ENCODE measurements around the gene SLC24A3.

Gene SLC24A3

DNA sequence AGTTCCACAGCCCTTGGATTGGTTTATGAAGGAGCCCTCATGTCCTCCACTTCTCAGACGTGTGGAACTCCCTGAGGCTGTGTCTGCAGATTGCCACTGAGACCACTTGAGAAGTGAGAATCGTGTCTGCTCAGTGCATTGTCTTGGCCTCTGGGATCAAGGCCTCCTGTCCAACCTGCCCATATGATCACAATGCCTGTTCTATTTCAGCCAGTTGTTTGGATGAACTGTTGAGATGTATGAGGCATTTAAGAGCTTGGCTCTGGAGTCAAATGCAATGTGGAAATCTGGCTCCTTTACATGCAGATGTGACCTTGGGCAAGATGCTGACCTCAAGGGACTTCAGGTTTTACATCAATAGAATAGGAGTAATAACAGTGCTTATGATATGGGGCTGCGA lies 125.9 kb downstream of the SLC24A3 start:
- Histone ChIP-seq H3K9me3 (replicated peaks in 1 of 2; ENCODE audit: control insufficient read depth in 2 of 2, insufficient read depth in 1 of 2, low read depth in 1 of 2, low read length in 2 of 2) (no peaks in the 10 kb centered on the region), H3K4me3 (ENCODE audit: low read length in 2 of 2) (no peak overlapping the region), H3K4me2 (ENCODE audit: insufficient read depth, low read length, poor library complexity, severe bottlenecking) (no peak overlapping the region), H2BK5ac (ENCODE audit: low read length) (no peak overlapping the region), H4K8ac (ENCODE audit: low read depth, low read length) (no peak overlapping the region), H2AK5ac (ENCODE audit: low read depth, low read length) (no peak overlapping the region), H3K14ac (ENCODE audit: low read length) (no peak overlapping the region), H2BK120ac (ENCODE audit: low read depth, low read length) (no peak overlapping the region), H3K79me1 (ENCODE audit: low read depth, low read length) (no peaks in the 10 kb centered on the region), H2BK15ac (ENCODE audit: low read length) (no peak overlapping the region), H3K9ac (ENCODE audit: low read depth, low read length, poor library complexity) (no peak overlapping the region), H3K23ac (ENCODE audit: low read depth, low read length, poor library complexity) (no peak overlapping the region), H3K4me1 (ENCODE audit: control insufficient read depth in 2 of 2, insufficient read depth in 1 of 2, low read depth in 1 of 2, low read length in 2 of 2) (peaks cover 0 to 2% of the 10 kb centered on the region in 2 donors), H3K4ac (ENCODE audit: low read length) (no peak overlapping the region), H3K27ac (replicated peaks; ENCODE audit: low read length) (no peak overlapping the region), H3K27me3 (ENCODE audit: control insufficient read depth in 3 of 3, insufficient read depth in 3 of 3, low read depth in 1 of 3, low read length in 3 of 3) (no peaks in the 10 kb centered on the region), H2AFZ (ENCODE audit: low read length) (no peak overlapping the region), H2BK12ac (ENCODE audit: low read length) (no peak overlapping the region), H4K91ac (ENCODE audit: low read depth, low read length, poor library complexity) (no peak overlapping the region), H3K18ac (ENCODE audit: low read length) (no peak overlapping the region), H3K36me3 (replicated peaks in 1 of 2; ENCODE audit: control insufficient read depth in 2 of 2, insufficient read depth in 2 of 2, low read length in 2 of 2) (no peaks in the 10 kb centered on the region)
- no peak for DNase-seq (ENCODE audit: low spot score)
- WGBS, 2 donors (ENCODE audit: extremely low coverage in 2 of 2, insufficient read length in 2 of 2, insufficient replicate concordance in 1 of 2) = no CpG with 5 or more reads among the region's 3 CpGs

DNA sequence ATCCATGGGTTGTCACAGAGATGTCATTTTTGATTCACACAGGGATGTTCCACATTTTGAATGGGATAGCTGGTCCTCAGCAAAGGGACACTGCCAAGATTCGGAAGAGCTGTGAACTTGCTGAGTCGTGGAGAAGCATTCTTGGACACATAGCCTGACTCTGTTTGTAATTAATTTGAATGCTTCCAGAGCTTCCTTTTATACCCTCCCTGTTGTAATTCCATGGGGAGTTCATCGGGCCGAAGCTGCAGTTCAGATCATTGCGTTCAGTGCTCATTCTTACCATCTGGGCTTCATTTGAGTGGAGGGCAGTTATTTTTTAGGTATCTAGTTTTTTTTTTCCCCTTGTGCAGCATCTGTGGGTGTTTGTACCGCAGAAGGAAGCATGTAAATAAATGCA lies 126.5 kb downstream of the SLC24A3 start:
- Histone ChIP-seq H3K4me3 (ENCODE audit: low read length in 2 of 2) (no peak overlapping the region), H2BK5ac (ENCODE audit: low read length) (no peak overlapping the region), H2BK12ac (ENCODE audit: low read length) (no peak overlapping the region), H3K36me3 (replicated peaks in 1 of 2; ENCODE audit: control insufficient read depth in 2 of 2, insufficient read depth in 2 of 2, low read length in 2 of 2) (no peaks in the 10 kb centered on the region), H3K79me1 (ENCODE audit: low read depth, low read length) (no peaks in the 10 kb centered on the region), H4K8ac (ENCODE audit: low read depth, low read length) (no peak overlapping the region), H3K4me2 (ENCODE audit: insufficient read depth, low read length, poor library complexity, severe bottlenecking) (no peak overlapping the region), H3K9ac (ENCODE audit: low read depth, low read length, poor library complexity) (no peak overlapping the region), H3K14ac (ENCODE audit: low read length) (no peak overlapping the region), H3K23ac (ENCODE audit: low read depth, low read length, poor library complexity) (no peak overlapping the region), H2BK15ac (ENCODE audit: low read length) (no peak overlapping the region), H2BK120ac (ENCODE audit: low read depth, low read length) (no peak overlapping the region), H2AFZ (ENCODE audit: low read length) (no peak overlapping the region), H3K4ac (ENCODE audit: low read length) (no peak overlapping the region), H4K91ac (ENCODE audit: low read depth, low read length, poor library complexity) (no peak overlapping the region), H3K9me3 (replicated peaks in 1 of 2; ENCODE audit: control insufficient read depth in 2 of 2, insufficient read depth in 1 of 2, low read depth in 1 of 2, low read length in 2 of 2) (no peaks in the 10 kb centered on the region), H2AK5ac (ENCODE audit: low read depth, low read length) (no peak overlapping the region), H3K27ac (replicated peaks; ENCODE audit: low read length) (no peak overlapping the region), H3K4me1 (ENCODE audit: control insufficient read depth in 2 of 2, insufficient read depth in 1 of 2, low read depth in 1 of 2, low read length in 2 of 2) (peaks cover 0 to 2% of the 10 kb centered on the region in 2 donors), H3K18ac (ENCODE audit: low read length) (no peak overlapping the region), H3K27me3 (ENCODE audit: control insufficient read depth in 3 of 3, insufficient read depth in 3 of 3, low read depth in 1 of 3, low read length in 3 of 3) (no peaks in the 10 kb centered on the region)
- DNase-seq (ENCODE audit: low spot score) = no peak
- WGBS, 2 donors (ENCODE audit: extremely low coverage in 2 of 2, insufficient read length in 2 of 2, insufficient replicate concordance in 1 of 2) = no CpG with 5 or more reads among the region's 6 CpGs

DNA sequence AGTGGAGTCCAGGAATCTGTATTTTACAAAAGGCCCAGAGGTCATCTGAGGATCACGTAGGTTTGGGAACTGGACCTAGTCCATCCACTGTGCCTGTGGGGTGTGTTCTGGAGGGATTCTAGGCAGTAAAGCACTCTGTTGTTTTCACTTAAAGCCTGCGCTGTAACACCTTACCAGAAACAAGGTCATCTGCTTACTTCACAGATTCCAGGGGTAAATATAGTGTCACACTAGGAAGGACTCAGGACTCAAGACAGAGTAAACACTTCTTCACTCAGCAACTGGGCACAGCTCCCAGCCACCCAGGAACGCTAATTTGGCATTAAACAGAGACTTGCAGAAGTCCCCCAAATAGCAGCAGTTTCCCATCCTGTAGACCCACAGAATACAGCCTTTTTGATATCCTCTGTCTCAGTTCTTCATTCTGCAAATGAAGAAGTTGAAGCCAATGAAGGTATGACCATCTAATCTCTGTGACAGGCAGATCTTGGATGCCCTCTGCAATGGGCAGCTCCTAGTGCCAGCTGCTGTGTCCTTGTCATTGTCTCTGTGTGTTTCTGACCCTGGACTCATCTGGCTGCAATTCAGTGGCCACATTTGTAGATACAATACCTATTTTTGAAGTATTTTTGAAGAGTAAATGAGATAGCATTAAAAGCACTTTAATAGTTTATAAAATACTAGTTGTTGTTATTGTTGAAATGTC lies 129.1 kb downstream of the SLC24A3 start:
- Histone ChIP-seq H2AK5ac (ENCODE audit: low read depth, low read length) (no peak overlapping the region), H2BK5ac (ENCODE audit: low read length) (no peak overlapping the region), H3K23ac (ENCODE audit: low read depth, low read length, poor library complexity) (no peak overlapping the region)

DNA sequence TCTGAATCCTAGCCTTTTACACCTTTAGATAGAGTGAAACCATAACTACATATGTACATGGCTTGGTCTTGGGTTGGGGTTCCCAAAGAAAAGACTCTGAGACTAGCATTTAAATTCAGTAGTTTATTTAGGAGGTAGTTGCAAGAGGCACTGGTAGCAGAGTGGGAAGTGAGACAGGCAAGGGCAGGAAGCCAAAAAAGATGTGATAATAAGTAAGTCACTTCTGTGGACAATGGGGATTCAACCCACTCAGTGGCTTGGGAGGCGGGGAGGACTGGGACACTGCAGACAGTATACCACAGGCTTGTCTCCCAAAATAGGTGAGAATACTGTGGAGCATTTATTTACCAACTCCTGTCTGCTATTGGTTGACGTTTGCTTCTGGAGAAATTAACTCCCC lies 131.9 kb downstream of the SLC24A3 start:
- Histone ChIP-seq H3K4me2 (ENCODE audit: insufficient read depth, low read length, poor library complexity, severe bottlenecking) (no peak overlapping the region), H3K18ac (ENCODE audit: low read length) (no peak overlapping the region), H3K4ac (ENCODE audit: low read length) (no peak overlapping the region), H3K14ac (ENCODE audit: low read length) (no peak overlapping the region), H3K9ac (ENCODE audit: low read depth, low read length, poor library complexity) (no peak overlapping the region), H3K79me1 (ENCODE audit: low read depth, low read length) (no peaks in the 10 kb centered on the region), H3K27ac (replicated peaks; ENCODE audit: low read length) (no peak overlapping the region), H3K36me3 (replicated peaks in 1 of 2; ENCODE audit: control insufficient read depth in 2 of 2, insufficient read depth in 2 of 2, low read length in 2 of 2) (no peaks in the 10 kb centered on the region), H4K8ac (ENCODE audit: low read depth, low read length) (no peak overlapping the region), H3K4me1 (ENCODE audit: control insufficient read depth in 2 of 2, insufficient read depth in 1 of 2, low read depth in 1 of 2, low read length in 2 of 2) (no peaks in the 10 kb centered on the region), H3K27me3 (ENCODE audit: control insufficient read depth in 3 of 3, insufficient read depth in 3 of 3, low read depth in 1 of 3, low read length in 3 of 3) (no peaks in the 10 kb centered on the region), H2BK12ac (ENCODE audit: low read length) (no peak overlapping the region), H2AK5ac (ENCODE audit: low read depth, low read length) (no peak overlapping the region), H2BK5ac (ENCODE audit: low read length) (no peak overlapping the region), H3K4me3 (ENCODE audit: low read length in 2 of 2) (no peak overlapping the region), H2AFZ (ENCODE audit: low read length) (no peak overlapping the region), H2BK120ac (ENCODE audit: low read depth, low read length) (no peak overlapping the region), H3K23ac (ENCODE audit: low read depth, low read length, poor library complexity) (no peak overlapping the region), H4K91ac (ENCODE audit: low read depth, low read length, poor library complexity) (no peak overlapping the region), H2BK15ac (ENCODE audit: low read length) (no peak overlapping the region), H3K9me3 (replicated peaks in 1 of 2; ENCODE audit: control insufficient read depth in 2 of 2, insufficient read depth in 1 of 2, low read depth in 1 of 2, low read length in 2 of 2) (no peaks in the 10 kb centered on the region)
- no peak for DNase-seq (ENCODE audit: low spot score)
- no CpG with 5 or more reads among the region's 2 CpGs for WGBS, 2 donors (ENCODE audit: extremely low coverage in 2 of 2, insufficient read length in 2 of 2, insufficient replicate concordance in 1 of 2)

More for the DNA sequence above, 129.1 kb downstream of the SLC24A3 start:
- Histone ChIP-seq H3K79me1 (ENCODE audit: low read depth, low read length) (no peaks in the 10 kb centered on the region), H2AFZ (ENCODE audit: low read length) (no peak overlapping the region), H4K8ac (ENCODE audit: low read depth, low read length) (no peak overlapping the region), H3K36me3 (replicated peaks in 1 of 2; ENCODE audit: control insufficient read depth in 2 of 2, insufficient read depth in 2 of 2, low read length in 2 of 2) (no peaks in the 10 kb centered on the region), H3K4me2 (ENCODE audit: insufficient read depth, low read length, poor library complexity, severe bottlenecking) (no peak overlapping the region), H2BK15ac (ENCODE audit: low read length) (no peak overlapping the region), H2BK12ac (ENCODE audit: low read length) (no peak overlapping the region), H3K4me1 (ENCODE audit: control insufficient read depth in 2 of 2, insufficient read depth in 1 of 2, low read depth in 1 of 2, low read length in 2 of 2) (peaks cover 0 to 2% of the 10 kb centered on the region in 2 donors), H3K9me3 (replicated peaks in 1 of 2; ENCODE audit: control insufficient read depth in 2 of 2, insufficient read depth in 1 of 2, low read depth in 1 of 2, low read length in 2 of 2) (no peaks in the 10 kb centered on the region), H2BK120ac (ENCODE audit: low read depth, low read length) (no peak overlapping the region), H3K14ac (ENCODE audit: low read length) (no peak overlapping the region), H4K91ac (ENCODE audit: low read depth, low read length, poor library complexity) (no peak overlapping the region), H3K27ac (replicated peaks; ENCODE audit: low read length) (no peak overlapping the region), H3K4me3 (ENCODE audit: low read length in 2 of 2) (no peak overlapping the region), H3K18ac (ENCODE audit: low read length) (no peak overlapping the region), H3K9ac (ENCODE audit: low read depth, low read length, poor library complexity) (no peak overlapping the region), H3K4ac (ENCODE audit: low read length) (no peak overlapping the region), H3K27me3 (ENCODE audit: control insufficient read depth in 3 of 3, insufficient read depth in 3 of 3, low read depth in 1 of 3, low read length in 3 of 3) (no peaks in the 10 kb centered on the region)
- no peak for DNase-seq (ENCODE audit: low spot score)
- no CpG with 5 or more reads among the region's 3 CpGs for WGBS, 2 donors (ENCODE audit: extremely low coverage in 2 of 2, insufficient read length in 2 of 2, insufficient replicate concordance in 1 of 2)
